MCF 10A (cell line): ENCODE measurements around the gene KIF17. TPM values are rescaled to one million over a fixed set of nuclear protein-coding genes. Genes with fewer than 3 reads are reported as not detected.

ENCODE experiments used
- BruUV-seq: library from RNA; stranded (reverse); fragments of 400-500 nt; replicated peaks from 2 replicates; lab custom pipeline; 2021; lab: Mats Ljungman, UMichigan
- CTCF ChIA-PET: fragments of 300-600 bp; sonication (Branson Sonifier 250); formaldehyde crosslinking; extraction: SDS; loops from one replicate; lab custom pipeline; 2021; ENCODE audit warnings: antibody characterized with exemption, inconsistent platforms; lab: Yijun Ruan, JAX
- POLR2A ChIA-PET: fragments of 300-600, 350-650 bp; sonication (Branson Sonifier 250); formaldehyde crosslinking; extraction: SDS; loops from one replicate; lab custom pipeline; 2020; ENCODE audit warnings: antibody characterized with exemption, inconsistent platforms; lab: Yijun Ruan, JAX
- DNase-seq: peaks from one replicate; pipeline ENCODE4 v3.0.0-alpha.2; 2018; ENCODE audit not compliant: unreplicated experiment
- H3K27ac Mint-ChIP-seq: one replicate; pipeline ENCODE4 v1.8.0; 2022; ENCODE audit warnings: mild to moderate bottlenecking, low read depth, mixed read lengths; ENCODE audit not compliant: unreplicated experiment
- H3K27me3 Mint-ChIP-seq: one replicate; pipeline ENCODE4 v1.8.0; 2022; ENCODE audit warnings: mixed read lengths; ENCODE audit not compliant: insufficient read depth, unreplicated experiment
- H3K36me3 Mint-ChIP-seq: one replicate; pipeline ENCODE4 v1.8.0; 2022; ENCODE audit warnings: mild to moderate bottlenecking, moderate library complexity, mixed read lengths; ENCODE audit not compliant: insufficient read depth, unreplicated experiment
- H3K4me1 Mint-ChIP-seq: one replicate; pipeline ENCODE4 v1.8.0; 2022; ENCODE audit warnings: mixed read lengths; ENCODE audit not compliant: insufficient read depth, unreplicated experiment
- H3K4me3 Mint-ChIP-seq: one replicate; pipeline ENCODE4 v1.8.0; 2022; ENCODE audit warnings: mild to moderate bottlenecking, moderate library complexity, mixed read lengths; ENCODE audit not compliant: unreplicated experiment
- H3K9me3 Mint-ChIP-seq: one replicate; pipeline ENCODE4 v1.8.0; 2022; ENCODE audit warnings: mixed read lengths; ENCODE audit not compliant: unreplicated experiment
- intact Hi-C: fragments of 100-400 bp; cut with micrococcal nuclease; formaldehyde crosslinking; loops from 2 replicates; pipeline ENCODE4 v1.14.1; 2022
- total RNA-seq: library from RNA; stranded (reverse); gene quantifications from 2 replicates; pipeline ENCODE4 v1.2.3, GENCODE V29; 2022
- TF ChIP-seq, protein P1 (sequence below): fragments of 200-600 bp; IDR thresholded peaks from one replicate; pipeline ENCODE4 v1.8.0; 2022; ENCODE audit warnings: antibody characterized with exemption, mild to moderate bottlenecking; ENCODE audit not compliant: unreplicated experiment

The KIF17 gene
- total RNA-seq, 1 experiment from 2014 or later = 0.19 TPM

DNA sequence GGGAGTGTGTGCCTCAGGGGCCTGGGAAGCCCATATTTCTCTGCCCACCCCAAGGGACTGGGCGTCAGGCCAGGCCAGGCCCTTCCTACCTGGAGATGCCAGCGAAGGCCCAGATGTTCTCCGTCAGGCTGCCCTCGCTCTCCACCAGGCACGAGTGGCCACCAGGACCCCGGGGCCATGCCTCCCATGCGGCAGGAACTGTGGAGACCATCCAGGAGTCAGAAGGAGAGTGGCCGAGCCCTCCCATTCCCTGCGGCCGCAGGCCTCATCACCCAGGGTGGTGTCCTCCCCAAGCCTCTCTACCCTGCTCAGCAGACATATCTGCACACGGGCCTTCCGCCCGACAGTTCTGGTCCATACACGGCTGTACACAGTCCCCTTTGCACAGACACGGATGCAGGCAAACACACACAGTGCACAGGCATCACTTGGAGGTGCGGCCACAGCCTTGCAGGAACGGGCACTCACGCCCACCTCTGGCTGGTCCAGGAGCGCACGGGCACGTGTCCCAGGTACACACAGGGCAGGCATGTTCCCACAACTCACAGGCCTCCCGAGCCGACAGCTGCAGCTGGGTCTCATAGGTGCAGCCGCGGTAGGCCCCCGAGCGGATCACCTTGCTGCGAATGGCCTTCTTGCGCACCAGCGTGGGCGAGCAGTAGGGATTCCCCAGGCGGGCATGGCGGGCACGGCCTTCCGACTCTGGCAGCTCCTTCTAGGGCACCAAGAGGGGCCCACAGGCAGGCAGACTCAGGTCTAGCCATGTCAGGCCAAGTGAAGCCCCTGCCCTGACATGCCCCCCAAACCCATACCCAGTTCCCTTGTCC, 5.9 kb upstream of the KIF17 start:
- DNase-seq = no peak
- Mint-ChIP-seq H3K4me3 (no peak overlapping the region), H3K4me1 (peaks cover 8% of the 10 kb centered on the region), H3K27me3 (no peaks in the 10 kb centered on the region), H3K9me3 (no peaks in the 10 kb centered on the region), H3K36me3 (peaks cover 5% of the 10 kb centered on the region), H3K27ac (no peak overlapping the region)
- intact Hi-C loops = no loop called here
- BruUV-seq = no TSS peak
- POLR2A ChIA-PET = interaction anchor here (0.6 to 1.0 kb wide), 4 partner anchors 10 to 905 kb away, joined by 3 to 4 read pairs (median 3); partner anchors contain the start of gene HP1BP3
- TF ChIP-seq, protein P1, sequence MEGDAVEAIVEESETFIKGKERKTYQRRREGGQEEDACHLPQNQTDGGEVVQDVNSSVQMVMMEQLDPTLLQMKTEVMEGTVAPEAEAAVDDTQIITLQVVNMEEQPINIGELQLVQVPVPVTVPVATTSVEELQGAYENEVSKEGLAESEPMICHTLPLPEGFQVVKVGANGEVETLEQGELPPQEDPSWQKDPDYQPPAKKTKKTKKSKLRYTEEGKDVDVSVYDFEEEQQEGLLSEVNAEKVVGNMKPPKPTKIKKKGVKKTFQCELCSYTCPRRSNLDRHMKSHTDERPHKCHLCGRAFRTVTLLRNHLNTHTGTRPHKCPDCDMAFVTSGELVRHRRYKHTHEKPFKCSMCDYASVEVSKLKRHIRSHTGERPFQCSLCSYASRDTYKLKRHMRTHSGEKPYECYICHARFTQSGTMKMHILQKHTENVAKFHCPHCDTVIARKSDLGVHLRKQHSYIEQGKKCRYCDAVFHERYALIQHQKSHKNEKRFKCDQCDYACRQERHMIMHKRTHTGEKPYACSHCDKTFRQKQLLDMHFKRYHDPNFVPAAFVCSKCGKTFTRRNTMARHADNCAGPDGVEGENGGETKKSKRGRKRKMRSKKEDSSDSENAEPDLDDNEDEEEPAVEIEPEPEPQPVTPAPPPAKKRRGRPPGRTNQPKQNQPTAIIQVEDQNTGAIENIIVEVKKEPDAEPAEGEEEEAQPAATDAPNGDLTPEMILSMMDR = no peak
- CTCF ChIA-PET = no interaction called here

DNA sequence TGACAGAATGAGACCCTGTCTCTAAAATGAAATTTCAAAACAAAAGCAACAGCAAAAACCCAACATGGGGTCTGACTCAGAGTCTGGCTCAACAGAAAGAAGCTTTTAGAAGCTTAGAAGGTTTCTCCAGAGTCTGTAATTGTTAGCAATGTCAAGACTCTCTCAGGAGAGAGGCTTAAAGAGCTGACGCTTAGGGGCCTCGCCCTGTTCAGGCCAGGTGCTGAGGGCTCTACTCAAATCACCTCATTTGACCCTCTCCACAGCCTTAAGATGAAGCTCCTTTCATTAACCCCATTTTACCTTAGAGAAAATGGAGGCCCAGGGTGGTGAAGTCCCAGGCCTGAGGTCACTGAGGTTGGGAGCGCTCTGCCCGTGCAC, 5.3 kb upstream of the KIF17 start:
- H3K27me3 Mint-ChIP-seq = no peaks in the 10 kb centered on the region
- BruUV-seq = no TSS peak
- H3K9me3 Mint-ChIP-seq = no peaks in the 10 kb centered on the region
- H3K4me3 Mint-ChIP-seq = no peak overlapping the region
- H3K36me3 Mint-ChIP-seq = peaks cover 5% of the 10 kb centered on the region
- no peak for DNase-seq
- peaks cover 4% of the 10 kb centered on the region for H3K4me1 Mint-ChIP-seq
- intact Hi-C loops = no loop called here
- CTCF ChIA-PET = no interaction called here
- H3K27ac Mint-ChIP-seq = no peak overlapping the region
- TF ChIP-seq, protein P1 = no peak
- POLR2A ChIA-PET = interaction anchor here (0.6 kb wide), 1 partner anchor 11 kb away, joined by 4 read pairs; no protein-coding TSS in a partner anchor

DNA sequence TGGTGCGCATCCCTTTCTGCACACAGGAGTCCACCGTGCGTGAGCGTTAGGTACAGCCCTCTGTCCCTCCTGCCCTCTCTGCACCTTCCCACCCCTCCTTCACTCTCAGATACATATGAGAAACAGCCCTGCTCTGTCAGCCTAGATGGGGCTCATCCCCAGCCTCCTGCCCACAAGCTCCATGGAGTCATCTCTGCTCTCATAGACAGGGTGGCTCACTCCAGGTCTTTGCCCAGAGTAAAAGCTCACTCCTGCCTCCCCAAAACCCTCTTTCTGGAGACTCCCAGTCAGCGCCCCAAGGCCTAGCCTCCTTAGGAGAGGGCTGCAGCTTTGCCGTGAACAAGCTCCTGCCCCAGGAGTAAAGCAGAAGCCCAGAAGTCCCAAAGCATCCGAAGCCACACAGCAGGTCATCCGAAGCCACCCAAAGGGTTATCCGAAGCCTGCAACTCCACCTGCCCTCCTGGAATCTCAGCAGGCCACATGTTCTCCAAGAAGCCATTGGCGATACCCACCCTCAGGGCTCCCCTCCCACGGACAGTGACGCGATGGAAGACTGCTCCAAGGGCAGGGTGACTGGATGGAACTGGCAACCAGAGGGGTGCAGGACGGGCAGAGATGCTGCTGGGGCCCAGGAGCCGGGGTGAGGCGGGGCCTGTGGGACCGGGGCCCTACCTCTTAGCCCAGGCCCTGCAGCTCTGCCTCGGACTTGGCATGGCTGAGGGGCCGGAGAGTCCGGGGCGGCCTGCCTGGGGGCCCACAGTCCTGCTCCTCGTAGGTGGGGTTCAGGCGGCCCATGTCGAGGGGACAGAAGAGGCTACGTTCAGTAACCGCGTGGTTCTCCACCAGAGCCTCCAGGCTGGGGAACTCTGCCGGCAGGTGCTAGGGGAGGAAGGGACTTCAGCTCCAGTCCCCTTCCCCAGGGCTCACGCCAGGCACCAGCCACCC, 3.6 kb upstream of the KIF17 start:
- Mint-ChIP-seq H3K9me3 (no peaks in the 10 kb centered on the region), H3K36me3 (peaks cover 5% of the 10 kb centered on the region), H3K27ac (no peak overlapping the region), H3K27me3 (peaks cover 4% of the 10 kb centered on the region), H3K4me1 (no peaks in the 10 kb centered on the region), H3K4me3 (no peak overlapping the region)
- intact Hi-C loops = no loop called here
- ChIA-PET POLR2A (interaction anchor here (0.5 to 0.8 kb wide), 3 partner anchors 86 to 418 kb away, joined by 3 to 4 read pairs (median 3); no protein-coding TSS in a partner anchor), CTCF (no interaction called here)
- TF ChIP-seq, protein P1 = no peak
- no TSS peak for BruUV-seq
- DNase-seq = no peak
